ENCODE data around the gene HIVEP2.

DNA sequence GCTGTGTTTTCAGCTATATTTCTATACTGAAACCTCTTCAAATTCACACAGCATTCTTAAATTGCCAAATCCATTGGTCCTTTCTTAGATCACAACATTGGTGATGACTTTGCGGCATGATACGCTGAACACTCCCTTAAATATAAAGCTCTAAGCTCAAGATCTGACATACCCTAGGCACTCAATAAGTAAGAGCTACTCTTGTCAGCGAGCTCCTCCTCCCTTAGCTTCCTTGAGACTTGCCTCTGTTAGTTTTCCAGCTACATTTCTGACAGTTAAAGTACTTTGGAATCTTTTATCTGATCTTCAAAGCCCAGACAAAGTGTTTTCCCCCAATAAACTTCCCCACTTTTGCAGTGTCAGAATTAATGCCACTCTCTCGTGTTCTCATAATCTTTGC lies 117.0 kb downstream of the HIVEP2 start:
- no peak for TF ChIP-seq CTCF (IDR thresholded peaks at IDR 0.05)
- TF ChIP-seq POLR2AphosphoS5 (IDR thresholded peaks at IDR 0.05; ENCODE audit: low read depth, low read length): no peak
- TF ChIP-seq, protein P1, sequence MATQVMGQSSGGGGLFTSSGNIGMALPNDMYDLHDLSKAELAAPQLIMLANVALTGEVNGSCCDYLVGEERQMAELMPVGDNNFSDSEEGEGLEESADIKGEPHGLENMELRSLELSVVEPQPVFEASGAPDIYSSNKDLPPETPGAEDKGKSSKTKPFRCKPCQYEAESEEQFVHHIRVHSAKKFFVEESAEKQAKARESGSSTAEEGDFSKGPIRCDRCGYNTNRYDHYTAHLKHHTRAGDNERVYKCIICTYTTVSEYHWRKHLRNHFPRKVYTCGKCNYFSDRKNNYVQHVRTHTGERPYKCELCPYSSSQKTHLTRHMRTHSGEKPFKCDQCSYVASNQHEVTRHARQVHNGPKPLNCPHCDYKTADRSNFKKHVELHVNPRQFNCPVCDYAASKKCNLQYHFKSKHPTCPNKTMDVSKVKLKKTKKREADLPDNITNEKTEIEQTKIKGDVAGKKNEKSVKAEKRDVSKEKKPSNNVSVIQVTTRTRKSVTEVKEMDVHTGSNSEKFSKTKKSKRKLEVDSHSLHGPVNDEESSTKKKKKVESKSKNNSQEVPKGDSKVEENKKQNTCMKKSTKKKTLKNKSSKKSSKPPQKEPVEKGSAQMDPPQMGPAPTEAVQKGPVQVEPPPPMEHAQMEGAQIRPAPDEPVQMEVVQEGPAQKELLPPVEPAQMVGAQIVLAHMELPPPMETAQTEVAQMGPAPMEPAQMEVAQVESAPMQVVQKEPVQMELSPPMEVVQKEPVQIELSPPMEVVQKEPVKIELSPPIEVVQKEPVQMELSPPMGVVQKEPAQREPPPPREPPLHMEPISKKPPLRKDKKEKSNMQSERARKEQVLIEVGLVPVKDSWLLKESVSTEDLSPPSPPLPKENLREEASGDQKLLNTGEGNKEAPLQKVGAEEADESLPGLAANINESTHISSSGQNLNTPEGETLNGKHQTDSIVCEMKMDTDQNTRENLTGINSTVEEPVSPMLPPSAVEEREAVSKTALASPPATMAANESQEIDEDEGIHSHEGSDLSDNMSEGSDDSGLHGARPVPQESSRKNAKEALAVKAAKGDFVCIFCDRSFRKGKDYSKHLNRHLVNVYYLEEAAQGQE (IDR thresholded peaks at IDR 0.05; ENCODE audit: insufficient read depth in 1 of 2, low read depth in 2 of 2, low read length in 1 of 2): no peak

Data from Panc1 (cell line).